B cell (primary cell): ENCODE data around the gene GYPC. TPM values are rescaled to one million over a fixed set of nuclear protein-coding genes. Genes with fewer than 3 reads are reported as not detected.

Experiments
- ATAC-seq: fragments of 200-7000 bp; cut with Tn5 transposase; one replicate; pipeline ENCODE4 v1.10.0; 2021; ENCODE audit warnings: low read depth, mild to moderate bottlenecking, moderate number of reproducible peaks, moderate library complexity
- CTCF ChIA-PET: fragments of 350-600 bp; sonication (Branson Sonifier 250); formaldehyde crosslinking; loops from one replicate; lab custom pipeline; 2021; ENCODE audit warnings: antibody characterized with exemption, inconsistent platforms; lab: Charles Lee
- POLR2A ChIA-PET: fragments of 350-600 bp; sonication (Branson Sonifier 250); formaldehyde crosslinking; loops from one replicate; lab custom pipeline; 2021; ENCODE audit warnings: antibody characterized with exemption; lab: Charles Lee
- DNase-seq: peaks from one replicate; pipeline ENCODE4 v3.0.0; 2013
- H2AFZ ChIP-seq: 2 replicates; pipeline ENCODE4 v1.6.1; 2012; ENCODE audit warnings: mild to moderate bottlenecking, low read depth, low read length; ENCODE audit not compliant: insufficient read depth, poor library complexity, severe bottlenecking
- H3K27ac ChIP-seq, 2 donors: 1 replicate in 1 of 2; 2 replicates in 1 of 2; pipeline ENCODE4 v1.5.1; 2012 to 2013; ENCODE audit warnings: low read length in 2 of 2, mild to moderate bottlenecking in 2 of 2, moderate library complexity in 1 of 2
- H3K27me3 ChIP-seq, 4 experiments: fragments of 200-600 bp in 1 of 4; sonication (generic) in 1 of 4; replicated peaks in 1 of 4; 1 replicate in 2 of 4; 2 replicates in 2 of 4; pipeline versions ENCODE4 v1.6.1 to v1.7.0; 2013 to 2016; ENCODE audit warnings: low read length in 3 of 4, mild to moderate bottlenecking in 2 of 4, mixed read lengths in 1 of 4, moderate library complexity in 1 of 4; ENCODE audit not compliant: insufficient read depth in 4 of 4, control insufficient read depth in 3 of 4; ENCODE audit errors: control extremely low read depth in 1 of 4
- H3K36me3 ChIP-seq, 2 experiments: replicated peaks in 1 of 2; 1 replicate in 1 of 2; 2 replicates in 1 of 2; pipeline versions ENCODE4 v1.6.1 to v1.7.1; 2013; ENCODE audit warnings: low read length in 1 of 2; ENCODE audit not compliant: insufficient read depth in 2 of 2, control insufficient read depth in 1 of 2; ENCODE audit errors: control extremely low read depth in 1 of 2, extremely low read depth in 1 of 2
- H3K4me1 ChIP-seq, 2 donors: fragments of 200-600 bp in 1 of 2; sonication (generic) in 1 of 2; 1 replicate in 1 of 2; 2 replicates in 1 of 2; pipeline versions ENCODE4 v1.5.1 to v1.6.1; 2013 to 2017; ENCODE audit warnings: low read length in 2 of 2; ENCODE audit not compliant: control insufficient read depth in 2 of 2, insufficient read depth in 2 of 2
- H3K4me2 ChIP-seq: replicated peaks from 2 replicates; pipeline ENCODE3; 2012; ENCODE audit warnings: mild to moderate bottlenecking, low read depth, low read length; ENCODE audit not compliant: poor library complexity, severe bottlenecking
- H3K4me3 ChIP-seq, 5 experiments: fragments of 200-600 bp in 1 of 5; sonication (generic) in 1 of 5; 1 replicate in 3 of 5; 2 replicates in 2 of 5; pipeline versions ENCODE4 v1.5.1 to v1.7.0; 2011 to 2016; ENCODE audit warnings: low read length in 4 of 5, mild to moderate bottlenecking in 4 of 5, low read depth in 2 of 5, control low read depth in 1 of 5, moderate library complexity in 1 of 5; ENCODE audit not compliant: insufficient read depth in 1 of 5; ENCODE audit errors: control extremely low read depth in 1 of 5, extremely low read depth in 1 of 5
- H3K79me2 ChIP-seq: fragments of 200-600 bp; sonication (generic); one replicate; pipeline ENCODE4 v1.6.0; 2016; ENCODE audit warnings: low read length; ENCODE audit not compliant: control insufficient read depth, insufficient read depth
- H3K9ac ChIP-seq: fragments of 200-600 bp; sonication (generic); 2 replicates; pipeline ENCODE4 v1.6.1; 2017; ENCODE audit warnings: mild to moderate bottlenecking, low read length, moderate library complexity
- H3K9me3 ChIP-seq, 3 donors: one replicate each; pipeline versions ENCODE4 v1.6.1 to v1.7.1; 2013; ENCODE audit warnings: low read length in 2 of 3; ENCODE audit not compliant: control insufficient read depth in 2 of 3, insufficient read depth in 1 of 3; ENCODE audit errors: control extremely low read depth in 1 of 3
- H4K20me1 ChIP-seq: 2 replicates; pipeline ENCODE4 v1.6.0; 2012; ENCODE audit warnings: mild to moderate bottlenecking, low read length; ENCODE audit not compliant: insufficient read depth, control insufficient read depth, poor library complexity, severe bottlenecking
- H3K27ac Mint-ChIP-seq: one replicate; pipeline ENCODE4 v1.8.0; 2021; ENCODE audit warnings: mixed read lengths
- H3K27me3 Mint-ChIP-seq: one replicate; pipeline ENCODE4 v1.8.0; 2021; ENCODE audit warnings: mixed read lengths
- H3K4me1 Mint-ChIP-seq: one replicate; pipeline ENCODE4 v1.8.0; 2021; ENCODE audit warnings: mixed read lengths
- H3K4me3 Mint-ChIP-seq: one replicate; pipeline ENCODE4 v1.8.0; 2021; ENCODE audit warnings: mixed read lengths
- H3K9me3 Mint-ChIP-seq: one replicate; pipeline ENCODE4 v1.8.0; 2022; ENCODE audit warnings: mixed read lengths; ENCODE audit not compliant: insufficient read depth
- EZH2 ChIP-seq: IDR thresholded peaks from 2 replicates; pipeline ENCODE4 v1.6.1; 2012; ENCODE audit warnings: borderline replicate concordance, low read depth, mild to moderate bottlenecking, moderate library complexity, low read length; ENCODE audit not compliant: insufficient read depth, poor library complexity, severe bottlenecking
- WGBS: methylation state at CpG from one replicate; pipeline ENCODE4 v1.1.5; 2013; ENCODE audit warnings: missing lambda C conversion rate; ENCODE audit not compliant: insufficient coverage; 5-methylcytosine and 5-hydroxymethylcytosine counted together
- intact Hi-C: fragments of 100-400 bp; cut with micrococcal nuclease; formaldehyde crosslinking; loops from one replicate; pipeline ENCODE4 v1.10.0; 2022
- polyA plus RNA-seq: library from polyadenylated mRNA; depleted of rRNA; stranded (reverse); fragments of >200 nt; gene quantifications from 2 replicates; pipeline ENCODE4 v1.2.3, GENCODE V29; 2012
- total RNA-seq, 2 donors: library from RNA; stranded (reverse); fragments of 120-200 nt in 1 of 2; gene quantifications; 1 replicate in 1 of 2; 2 replicates in 1 of 2; pipeline versions ENCODE4 v1.2.3 to v1.2.4, GENCODE V29; 2013 to 2022
- TF ChIP-seq, protein P1 (sequence below): fragments of 200-600 bp; IDR thresholded peaks from one replicate; pipeline ENCODE4 v1.8.0; 2022; ENCODE audit warnings: antibody characterized with exemption, mild to moderate bottlenecking

The GYPC gene
- total and polyA plus RNA-seq, 2 donors (not counting 1 experiment from before 2014, with no cell fraction given) = 48.8 to 111 TPM

DNA sequence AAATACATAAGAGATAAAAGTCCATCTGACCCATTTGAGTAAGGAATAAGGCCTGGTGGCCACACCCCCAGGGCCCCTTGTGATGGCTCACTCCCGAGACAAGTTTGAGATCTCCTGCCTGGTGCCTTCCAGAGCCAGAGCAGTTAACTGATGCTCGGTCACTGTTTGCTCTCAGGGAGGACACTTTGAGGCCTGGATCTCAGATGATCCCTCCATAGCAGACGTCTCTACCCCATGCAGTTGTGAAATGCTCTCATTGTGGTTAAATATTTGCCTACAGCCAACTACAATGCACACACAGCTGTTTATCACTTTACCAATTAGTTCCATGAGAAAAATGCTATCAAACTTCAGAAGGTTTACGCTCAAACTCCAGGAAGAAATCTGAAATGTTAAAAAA lies 12.3 kb downstream of the GYPC start:
- Histone ChIP-seq H3K9ac (no peak overlapping the region), H3K4me1 (peaks cover 25 to 30% of the 10 kb centered on the region in 2 donors), H3K4me2 (no peak overlapping the region), H3K4me3 (no peak overlapping the region), H3K27me3 (no peaks in the 10 kb centered on the region), H3K79me2 (peaks cover 100% of the 10 kb centered on the region), H2AFZ (no peak overlapping the region), H3K27ac (no peak overlapping the region), H3K36me3 (peaks cover 0 to 42% of the 10 kb centered on the region in 2 experiments), H3K9me3 (no peaks in the 10 kb centered on the region), H4K20me1 (peaks cover 34% of the 10 kb centered on the region)
- ChIA-PET CTCF (no interaction called here), POLR2A (no interaction called here)
- peaks cover 41% of the 10 kb centered on the region for H3K4me1 Mint-ChIP-seq
- H3K27ac Mint-ChIP-seq = no peak overlapping the region
- no peaks in the 10 kb centered on the region for H3K27me3 Mint-ChIP-seq
- DNase-seq (no peak), ATAC-seq (no peak)
- H3K9me3 Mint-ChIP-seq = no peaks in the 10 kb centered on the region
- TF ChIP-seq EZH2 = no peak
- TF ChIP-seq, protein P1, sequence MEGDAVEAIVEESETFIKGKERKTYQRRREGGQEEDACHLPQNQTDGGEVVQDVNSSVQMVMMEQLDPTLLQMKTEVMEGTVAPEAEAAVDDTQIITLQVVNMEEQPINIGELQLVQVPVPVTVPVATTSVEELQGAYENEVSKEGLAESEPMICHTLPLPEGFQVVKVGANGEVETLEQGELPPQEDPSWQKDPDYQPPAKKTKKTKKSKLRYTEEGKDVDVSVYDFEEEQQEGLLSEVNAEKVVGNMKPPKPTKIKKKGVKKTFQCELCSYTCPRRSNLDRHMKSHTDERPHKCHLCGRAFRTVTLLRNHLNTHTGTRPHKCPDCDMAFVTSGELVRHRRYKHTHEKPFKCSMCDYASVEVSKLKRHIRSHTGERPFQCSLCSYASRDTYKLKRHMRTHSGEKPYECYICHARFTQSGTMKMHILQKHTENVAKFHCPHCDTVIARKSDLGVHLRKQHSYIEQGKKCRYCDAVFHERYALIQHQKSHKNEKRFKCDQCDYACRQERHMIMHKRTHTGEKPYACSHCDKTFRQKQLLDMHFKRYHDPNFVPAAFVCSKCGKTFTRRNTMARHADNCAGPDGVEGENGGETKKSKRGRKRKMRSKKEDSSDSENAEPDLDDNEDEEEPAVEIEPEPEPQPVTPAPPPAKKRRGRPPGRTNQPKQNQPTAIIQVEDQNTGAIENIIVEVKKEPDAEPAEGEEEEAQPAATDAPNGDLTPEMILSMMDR = no peak
- H3K4me3 Mint-ChIP-seq = no peak overlapping the region
- WGBS = 91% methylated on average over 1 of the region's 4 CpGs
- intact Hi-C loops = no loop called here

- H3K4me3 Mint-ChIP-seq = no peak overlapping the region
- H3K9ac ChIP-seq = no peak overlapping the region
- ChIA-PET POLR2A (no interaction called here), CTCF (no interaction called here)
- peaks cover 10 to 15% of the 10 kb centered on the region in 2 donors for H3K4me1 ChIP-seq
- H3K9me3 Mint-ChIP-seq = peaks cover 2% of the 10 kb centered on the region
- H3K27ac Mint-ChIP-seq = no peak overlapping the region
- intact Hi-C loops = no loop called here
- no peak overlapping the region for H3K4me2 ChIP-seq
- no peak for ATAC-seq
- H3K27me3 ChIP-seq = no peaks in the 10 kb centered on the region
- peaks cover 0 to 50% of the 10 kb centered on the region in 2 experiments for H3K36me3 ChIP-seq
- no peak for TF ChIP-seq EZH2
- TF ChIP-seq, protein P1 = no peak
- peaks cover 0 to 13% (median 0%) of the 10 kb centered on the region in 3 donors for H3K9me3 ChIP-seq
- peaks cover 34% of the 10 kb centered on the region for H4K20me1 ChIP-seq
- no peaks in the 10 kb centered on the region for H3K27me3 Mint-ChIP-seq
- WGBS = 99% methylated on average over 6 of the region's 6 CpGs
- peaks cover 25% of the 10 kb centered on the region for H3K4me1 Mint-ChIP-seq
- no peak for DNase-seq
- H3K4me3 ChIP-seq = no peak overlapping the region
- peaks cover 100% of the 10 kb centered on the region for H3K79me2 ChIP-seq
- H2AFZ ChIP-seq = no peak overlapping the region
- no peak overlapping the region for H3K27ac ChIP-seq
Measured at GRCh38 chr2:126669772-126670171, 13.8 kb downstream of the GYPC start.
